GM12878 (cell line): ENCODE measurements around the gene NEMF. TPM values are rescaled to one million over a fixed set of nuclear protein-coding genes. Genes with fewer than 3 reads are reported as not detected.

Experiments
- BCLAF1 ChIP-seq: fragments of 450-650 bp; IDR thresholded peaks from 2 replicates; pipeline ENCODE4 v1.6.1; 2017; ENCODE audit warnings: antibody characterized with exemption, mild to moderate bottlenecking, moderate library complexity
- CREM ChIP-seq: IDR thresholded peaks from 2 replicates; pipeline ENCODE4 v1.6.1; 2014; ENCODE audit warnings: antibody characterized with exemption, low read depth
- E2F4 ChIP-seq: IDR thresholded peaks from 2 replicates; pipeline ENCODE4 v1.6.1; 2012; ENCODE audit warnings: low read depth, low read length, improper control_type of control experiment
- ESRRA ChIP-seq: IDR thresholded peaks from 2 replicates; pipeline ENCODE4 v1.6.1; 2012; ENCODE audit warnings: mild to moderate bottlenecking, low read length, improper control_type of control experiment
- NFXL1 ChIP-seq: fragments of 450-650 bp; IDR thresholded peaks from 2 replicates; pipeline ENCODE4 v1.6.1; 2017; ENCODE audit warnings: antibody characterized with exemption, mild to moderate bottlenecking, borderline replicate concordance
- NRF1 ChIP-seq: conservative IDR thresholded peaks from 2 replicates; pipeline ENCODE4 v1.6.1; 2011; ENCODE audit warnings: mild to moderate bottlenecking, low read depth, low read length, improper control_type of control experiment
- PKNOX1 ChIP-seq: fragments of 450-650 bp; IDR thresholded peaks from 2 replicates; pipeline ENCODE4 v1.6.1; 2016; ENCODE audit warnings: mild to moderate bottlenecking
- POLR2A ChIP-seq: IDR thresholded peaks from 2 replicates; pipeline ENCODE4 v1.6.1; 2011; ENCODE audit warnings: low read depth, mild to moderate bottlenecking, low read length
- RB1 ChIP-seq: fragments of 450-650 bp; formaldehyde crosslinking; IDR thresholded peaks from 2 replicates; pipeline ENCODE4 v1.6.1; 2017; ENCODE audit warnings: mild to moderate bottlenecking, borderline replicate concordance
- RBBP5 ChIP-seq: fragments of 200-600 bp; sonication (generic); conservative IDR thresholded peaks from 2 replicates; pipeline ENCODE4 v1.6.1; 2016
- RELA ChIP-seq: fragments of 450-650 bp; IDR thresholded peaks from 2 replicates; pipeline ENCODE4 v1.8.0; 2014; ENCODE audit warnings: borderline replicate concordance; ENCODE audit not compliant: partially characterized antibody
- SP1 ChIP-seq: IDR thresholded peaks from one replicate; pipeline ENCODE4 v1.6.1; 2011; ENCODE audit warnings: low read depth, low read length
- SRF ChIP-seq, 2 experiments: IDR thresholded peaks; 2 replicates each; pipeline ENCODE4 v1.6.1; 2011; ENCODE audit warnings: low read depth in 2 of 2, low read length in 2 of 2, mild to moderate bottlenecking in 1 of 2, moderate library complexity in 1 of 2
- STAT1 ChIP-seq: fragments of 450-650 bp; conservative IDR thresholded peaks from 2 replicates; pipeline ENCODE4 v1.6.1; 2014; ENCODE audit warnings: antibody characterized with exemption, mild to moderate bottlenecking
- TARDBP ChIP-seq: IDR thresholded peaks from 2 replicates; pipeline ENCODE4 v1.6.1; 2016; ENCODE audit warnings: borderline replicate concordance
- ZBTB33 ChIP-seq: fragments of 450-650 bp; IDR thresholded peaks from 2 replicates; pipeline ENCODE4 v1.6.1; 2017; ENCODE audit warnings: mild to moderate bottlenecking
- ZNF592 ChIP-seq: fragments of 450-650 bp; IDR thresholded peaks from 2 replicates; pipeline ENCODE4 v1.6.1; 2017; ENCODE audit warnings: mild to moderate bottlenecking, moderate library complexity
- polyA plus RNA-seq, 11 experiments: library from polyadenylated mRNA; depleted of rRNA in 4 of 11; unstranded in 6 of 11; stranded (reverse) in 5 of 11; fragments of >200 nt; fragmentation: Nextera tagmentation in 4 of 11; fragmentation: Illumina TruSeq in 1 of 11; extraction: Ambion mirVana in 4 of 11; extraction: Trizol in 1 of 11; gene quantifications; 1 replicate in 1 of 11; 2 replicates in 10 of 11; pipeline versions ENCODE4 v1.2.1 to v1.2.3, GENCODE V29; 2011 to 2016; ENCODE audit warnings: inconsistent platforms in 2 of 11, missing spikeins in 2 of 11, low read depth in 1 of 11
- total RNA-seq, 4 experiments: library from RNA; depleted of rRNA in 3 of 4; stranded (reverse); fragments of >200 nt in 3 of 4; fragmentation: Illumina TruSeq in 1 of 4; extraction: Trizol in 1 of 4; gene quantifications; 2 replicates each; pipeline versions ENCODE4 v1.2.1 to v1.2.3, GENCODE V29; 2013 to 2021

Gene NEMF
- total and polyA plus RNA-seq, 10 of the 15 experiments (the other 5 are each of a cell fraction or from before 2014, with no cell fraction given): 31.5 to 80.1 (median 61.1) TPM

GRCh38 chr14:49893309-49894213, 41.0 kb upstream of the NEMF start (continued):
- no peak for TF ChIP-seq PKNOX1
- TF ChIP-seq NRF1: no peak
- TF ChIP-seq RBBP5: peak; percentile 61; the same call in 1 of the 2 replicates
- no peak for TF ChIP-seq ZNF592
- peak; percentile 45; the same call in 1 of the 2 replicates for TF ChIP-seq CREM
- no peak for TF ChIP-seq NFXL1
- TF ChIP-seq E2F4: no peak
- TF ChIP-seq RB1: peak; percentile 76; the same call in 1 of the 2 replicates
- no peak; the same call in 1 of the 2 replicates for TF ChIP-seq STAT1
- no peak for TF ChIP-seq ZBTB33
- TF ChIP-seq ESRRA: no peak
- TF ChIP-seq POLR2A: peak; percentile 10
- TF ChIP-seq SP1: peak; percentile 26
- peak; percentile 49; the same call in 1 of the 2 replicates for TF ChIP-seq BCLAF1
- no peak for TF ChIP-seq SRF (IDR thresholded peaks at IDR 0.05; ENCODE audit: low read depth in 2 of 2, low read length in 2 of 2)
- TF ChIP-seq TARDBP: no peak
- no peak for TF ChIP-seq RELA
